Right ventricle myocardium superior (tissue), 1 donor: Measurements from ENCODE around the gene NF2. TPM values are rescaled to one million over a fixed set of nuclear protein-coding genes. Genes with fewer than 3 reads are reported as not detected.
"Not testable (repeated sequence)": the region's sequence is repeated elsewhere in the genome, so short reads cannot be mapped to it uniquely, and the experiment has no call there.

Experiments
- ATAC-seq: fragments of 200-7000 bp; cut with Tn5 transposase; one replicate; pipeline ENCODE4 v1.9.1; 2020; ENCODE audit warnings: mild to moderate bottlenecking; ENCODE audit not compliant: poor library complexity
- DNase-seq: peaks from one replicate; pipeline ENCODE4 v3.0.0-alpha.2; 2020
- intact Hi-C: fragments of 100-400 bp; cut with DNase I; formaldehyde crosslinking; loops from one replicate; pipeline ENCODE4 v1.11.2; 2022
- long read RNA-seq: library from polyadenylated mRNA; unstranded; transcript quantifications from one replicate; pipeline ENCODE4 v2.0.0, GENCODE V29; 2021
- total RNA-seq: library from RNA; stranded (reverse); fragmentation: NEBNext Ultra II Directional; extraction: Animal tissue kit (Norgen Biotek cat#: 25700); gene quantifications from one replicate; pipeline ENCODE4 v1.2.1, GENCODE V29; 2021
- donor health status: DM: no; HTN: yes; CAD: no; lungs with severe emphysema.

The NF2 gene
- 40.6 TPM for total RNA-seq
- long read RNA-seq, full-length matches to known transcripts = 36 of 68 reads
- long read RNA-seq, partial matches to known transcripts = 2 of 68 reads
- long read RNA-seq, other reads (novel, unspliced or antisense) = 30 of 68 reads

DNA sequence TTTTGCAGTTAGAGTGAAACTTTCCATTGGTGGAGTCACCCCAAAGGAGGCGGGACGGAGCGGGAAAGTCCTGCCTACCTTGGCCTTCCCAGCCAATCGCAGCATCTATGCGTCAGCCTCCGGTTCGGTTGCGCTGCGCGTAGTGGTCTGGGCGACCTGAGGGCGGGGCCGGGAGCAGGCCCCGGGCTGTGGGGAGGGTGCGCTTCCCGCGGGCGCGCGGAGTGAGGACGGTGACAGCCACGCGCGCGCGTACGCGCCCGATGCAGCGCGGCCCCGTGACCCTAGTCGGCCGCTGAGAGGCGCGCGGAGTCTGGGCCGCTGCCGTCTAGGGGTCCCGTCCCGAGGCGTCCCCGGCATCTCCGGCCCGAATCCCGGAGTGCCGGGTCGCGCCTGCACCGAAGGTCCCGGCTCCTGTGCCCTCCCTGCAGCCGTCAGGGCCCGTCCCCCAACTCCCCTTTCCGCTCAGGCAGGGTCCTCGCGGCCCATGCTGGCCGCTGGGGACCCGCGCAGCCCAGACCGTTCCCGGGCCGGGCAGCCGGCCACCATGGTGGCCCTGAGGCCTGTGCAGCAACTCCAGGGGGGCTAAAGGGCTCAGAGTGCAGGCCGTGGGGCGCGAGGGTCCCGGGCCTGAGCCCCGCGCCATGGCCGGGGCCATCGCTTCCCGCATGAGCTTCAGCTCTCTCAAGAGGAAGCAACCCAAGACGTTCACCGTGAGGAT lies at the start of gene NF2:
Gene NF2, plus strand, starts transcription at position 276 of the 718 bp plus-strand sequence. Its CDS starts 366 bp downstream, at position 642.
- ATAC-seq (peak; percentile 99), DNase-seq (peak; percentile 99)
- intact Hi-C loops = no loop called here

- intact Hi-C loops = no loop called here
- DNase-seq = no peak
Observed at GRCh38 chr22:29555065-29555644, 48.3 kb upstream of the NF2 start.

DNA sequence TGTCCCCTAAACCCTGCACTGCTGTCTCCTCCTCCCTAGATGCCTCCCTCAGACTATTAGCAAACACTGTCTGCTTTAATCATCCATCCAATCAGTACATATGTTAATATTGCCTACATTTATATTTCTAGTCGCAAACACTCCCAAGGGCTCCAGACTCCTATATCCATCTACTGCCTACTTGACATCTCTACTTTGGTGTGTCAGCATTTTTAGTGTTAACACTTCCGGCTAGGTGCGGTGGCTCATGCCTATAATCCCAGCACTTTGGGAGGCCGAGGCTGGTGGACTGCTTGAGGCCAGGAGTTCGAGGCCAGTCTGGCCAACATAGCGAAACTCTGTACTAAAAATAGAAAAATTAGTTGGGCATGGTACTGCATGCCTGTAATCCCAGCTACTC lies 44.4 kb upstream of the NF2 start:
- DNase-seq (no peak), ATAC-seq (no peak)
- intact Hi-C loops = no loop called here

More at GRCh38 chr22:29555065-29555644, 48.3 kb upstream of the NF2 start:
- no peak for ATAC-seq

GRCh38 chr22:29559853-29560252 lies 43.6 kb upstream of the NF2 start:
- intact Hi-C loops = no loop called here
- no peak for ATAC-seq
- DNase-seq = no peak

DNA sequence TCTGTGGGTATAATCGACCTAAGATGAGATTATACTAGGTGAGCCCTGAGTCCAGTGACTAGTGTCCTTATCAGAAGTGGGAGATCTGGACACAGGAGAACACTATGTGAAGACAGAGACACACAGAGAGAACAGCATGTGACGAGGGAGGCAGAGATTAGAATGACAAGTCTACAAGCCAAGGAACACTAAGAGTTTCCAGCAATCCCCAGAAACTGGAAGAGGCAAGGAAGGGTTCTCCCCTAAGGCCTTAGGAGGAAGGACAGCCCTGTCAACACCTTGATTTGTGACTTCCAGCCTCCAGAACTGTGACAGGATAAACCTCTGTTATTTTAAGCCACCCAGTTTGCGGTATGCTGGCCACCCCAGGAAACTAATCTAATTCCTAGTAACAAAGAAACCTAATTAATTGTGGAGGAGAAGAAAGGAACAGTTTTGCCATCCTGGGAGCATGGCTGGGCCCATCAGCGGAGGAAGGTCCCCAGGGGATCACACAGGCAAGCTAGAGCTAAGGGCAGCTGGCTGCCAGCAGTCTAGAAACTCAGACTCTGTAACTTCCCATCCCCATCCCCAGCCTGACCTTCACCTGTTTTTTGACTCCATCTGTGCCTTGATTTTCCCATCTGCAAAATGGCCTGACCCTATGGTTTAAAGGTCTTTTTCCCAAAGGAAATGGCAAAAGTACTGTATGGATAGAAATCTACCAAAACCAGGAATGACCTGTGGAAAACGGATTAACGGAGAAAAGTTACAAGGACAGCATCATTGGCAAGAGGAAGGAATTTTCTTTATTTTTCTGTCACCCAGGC lies 39.6 kb upstream of the NF2 start:
- ATAC-seq (peak; percentile 74), DNase-seq (no peak)
- intact Hi-C loops = no loop called here

GRCh38 chr22:29566513-29566912 lies 36.9 kb upstream of the NF2 start:
- ATAC-seq, DNase-seq, intact Hi-C loops: not testable (repeated sequence)

DNA sequence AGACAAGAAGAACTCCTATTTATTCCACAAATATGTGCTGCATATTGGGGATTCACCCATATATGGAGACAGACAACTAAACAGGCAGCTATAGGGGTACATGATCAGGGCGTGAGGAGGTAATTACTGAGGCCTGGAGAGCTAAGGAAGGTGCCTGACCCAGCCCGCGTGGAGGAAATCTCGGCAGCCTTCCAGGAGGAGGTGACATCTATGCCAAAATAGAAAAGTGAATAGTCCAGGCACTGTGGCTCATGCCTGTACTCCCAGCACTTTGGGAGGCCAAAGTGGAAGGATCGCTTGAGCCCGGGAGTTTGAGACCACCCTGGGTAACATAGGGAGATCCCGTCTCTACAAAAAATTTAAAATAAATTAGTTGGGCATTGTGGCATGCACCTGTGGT lies 36.1 kb upstream of the NF2 start:
- intact Hi-C loops = no loop called here
- DNase-seq = no peak

GRCh38 chr22:29569011-29569678 lies 34.3 kb upstream of the NF2 start:
- no peak for ATAC-seq
- DNase-seq = no peak
- intact Hi-C loops = no loop called here

More for the DNA sequence above, 36.1 kb upstream of the NF2 start:
- ATAC-seq = no peak

- intact Hi-C loops = no loop called here
Observed at GRCh38 chr22:29570456-29570855, 33.0 kb upstream of the NF2 start.

GRCh38 chr22:29570912-29571549 lies 32.4 kb upstream of the NF2 start:
- ATAC-seq (no peak), DNase-seq (no peak)
- intact Hi-C loops = no loop called here

More at GRCh38 chr22:29570456-29570855, 33.0 kb upstream of the NF2 start:
- ATAC-seq = no peak
- no peak for DNase-seq

GRCh38 chr22:29574762-29575450 lies 28.5 kb upstream of the NF2 start:
- DNase-seq (no peak), ATAC-seq (no peak)
- intact Hi-C loops = no loop called here

DNA sequence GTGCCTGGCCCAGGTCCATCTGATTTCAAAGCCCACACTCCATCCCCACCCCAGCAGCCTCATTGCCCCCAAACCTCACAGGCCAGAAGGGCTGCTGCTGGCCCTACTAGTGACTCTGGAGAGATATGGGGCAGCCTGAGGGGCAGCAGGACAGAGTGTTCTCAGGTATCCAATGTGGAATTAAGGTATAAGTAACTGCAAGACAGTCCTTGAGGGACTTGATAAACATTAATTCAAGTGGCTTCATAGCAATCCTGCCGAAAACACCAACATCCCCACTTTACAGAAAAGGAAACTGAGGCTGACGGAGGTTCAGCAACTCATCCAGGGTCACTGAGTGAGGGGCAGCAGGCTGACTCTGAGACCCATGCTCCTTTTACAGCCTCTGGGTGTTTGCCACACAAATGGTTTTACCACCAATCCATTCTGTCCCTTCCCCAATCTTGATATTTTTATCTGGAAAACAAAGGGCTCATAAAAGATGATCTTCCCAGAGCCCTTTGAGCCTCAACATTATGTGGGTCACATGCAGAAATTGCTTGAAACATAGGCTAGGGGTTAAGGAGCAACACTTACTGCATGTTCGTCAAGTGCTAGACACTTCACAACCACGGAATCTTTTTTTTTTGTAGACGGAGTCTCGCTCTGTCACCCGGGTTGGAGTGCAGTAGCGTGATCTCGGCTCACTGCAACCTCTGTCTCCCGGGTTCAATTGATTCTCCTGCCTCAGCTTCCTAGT lies 24.8 kb upstream of the NF2 start:
- ATAC-seq (no peak), DNase-seq (no peak)
- intact Hi-C loops = no loop called here

DNA sequence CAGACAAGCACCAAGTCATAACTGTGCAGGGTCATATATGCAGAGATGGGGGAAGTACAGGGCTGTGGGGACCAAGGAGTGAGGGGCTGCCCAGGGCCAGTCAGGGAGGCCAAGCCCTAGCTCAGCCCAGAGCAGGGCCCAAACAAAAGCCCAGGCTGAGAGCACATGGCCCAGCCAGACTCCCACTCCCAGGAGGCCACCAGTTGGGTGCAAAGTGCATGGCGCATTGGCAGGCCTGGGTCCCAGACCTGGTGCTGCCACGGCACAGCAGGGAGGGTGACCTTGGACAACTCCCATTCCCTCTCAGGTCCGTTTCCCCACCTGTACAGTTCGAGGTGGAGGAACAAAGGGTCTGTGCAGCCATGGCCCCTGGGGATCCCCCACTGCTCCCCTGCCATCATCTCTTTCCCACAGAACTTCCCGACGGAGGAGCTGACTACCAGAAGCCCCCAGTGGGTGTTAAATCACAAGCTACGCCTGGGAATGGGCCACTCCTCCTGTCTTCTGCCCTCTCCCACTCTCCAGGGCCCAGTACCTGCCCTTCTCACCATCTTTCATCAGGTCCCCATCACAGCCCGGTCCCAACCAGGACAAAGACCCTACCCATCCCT lies 23.1 kb upstream of the NF2 start:
- intact Hi-C loops = no loop called here
- DNase-seq (no peak), ATAC-seq (peak; percentile 30)

DNA sequence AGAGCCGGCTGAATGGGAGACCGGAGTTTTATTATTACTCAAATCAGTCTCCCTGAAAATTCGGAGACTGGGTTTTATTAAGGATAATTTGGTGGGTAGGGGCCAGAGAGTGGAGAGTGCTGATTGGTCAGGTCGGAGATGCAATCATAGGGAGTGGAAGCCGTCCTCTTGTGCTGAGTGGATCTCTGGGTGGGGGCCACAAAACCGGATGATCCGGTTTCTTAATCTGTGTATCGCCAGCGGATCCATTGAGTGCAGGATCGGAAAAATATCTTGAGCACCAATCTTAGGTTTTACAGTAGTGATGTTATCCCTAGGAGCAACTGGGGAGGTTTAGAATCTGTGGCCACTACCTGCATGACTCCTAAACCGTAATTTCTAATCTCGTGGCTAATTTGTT lies 21.6 kb upstream of the NF2 start:
- intact Hi-C loops = no loop called here
- ATAC-seq (no peak), DNase-seq (no peak)

- intact Hi-C loops = no loop called here
- ATAC-seq (no peak), DNase-seq (no peak)
Observed at GRCh38 chr22:29584975-29585374, 18.5 kb upstream of the NF2 start.

- ATAC-seq, DNase-seq, intact Hi-C loops: not testable (repeated sequence)
Observed at GRCh38 chr22:29586193-29586705, 17.2 kb upstream of the NF2 start.
